IMR-90 (cell line): ENCODE results near the gene CDC25A.

Experiments used
- BHLHE40 ChIP-seq: fragments of 150-350 bp; IDR thresholded peaks from 2 replicates; pipeline ENCODE4 v1.6.1; 2016; ENCODE audit warnings: mild to moderate bottlenecking, low read depth, low read length
- CEBPB ChIP-seq: IDR thresholded peaks from 2 replicates; pipeline ENCODE4 v1.6.1; 2012; ENCODE audit warnings: low read depth, low read length, improper control_type of control experiment
- CHD1 ChIP-seq: IDR thresholded peaks from 2 replicates; pipeline ENCODE4 v1.6.1; 2012; ENCODE audit warnings: low read depth, low read length, improper control_type of control experiment
- MAFK ChIP-seq: IDR thresholded peaks from 2 replicates; pipeline ENCODE4 v1.6.1; 2012; ENCODE audit warnings: low read depth, low read length, improper control_type of control experiment
- MAZ ChIP-seq: IDR thresholded peaks from 2 replicates; pipeline ENCODE4 v1.6.1; 2012; ENCODE audit warnings: low read depth, mild to moderate bottlenecking, low read length, improper control_type of control experiment, moderate library complexity, borderline replicate concordance
- MXI1 ChIP-seq: IDR thresholded peaks from 2 replicates; pipeline ENCODE4 v1.6.1; 2012; ENCODE audit warnings: low read depth, mild to moderate bottlenecking, low read length, moderate library complexity, borderline replicate concordance
- NFE2L2 ChIP-seq: fragments of 150-350 bp; IDR thresholded peaks from 2 replicates; pipeline ENCODE4 v1.6.1; 2016; ENCODE audit warnings: low read depth, mild to moderate bottlenecking, low read length
- POLR2A ChIP-seq: IDR thresholded peaks from 2 replicates; pipeline ENCODE4 v1.6.1; 2012; ENCODE audit warnings: mild to moderate bottlenecking, low read depth, low read length
- RAD21 ChIP-seq: IDR thresholded peaks from 2 replicates; pipeline ENCODE4 v1.6.1; 2012; ENCODE audit warnings: low read length, improper control_type of control experiment
- RFX5 ChIP-seq: IDR thresholded peaks from 2 replicates; pipeline ENCODE4 v1.8.0; 2012; ENCODE audit warnings: low read depth, mild to moderate bottlenecking, low read length, moderate library complexity
- SMC3 ChIP-seq: fragments of 150-350 bp; IDR thresholded peaks from 2 replicates; pipeline ENCODE4 v1.6.1; 2016; ENCODE audit warnings: low read depth, mild to moderate bottlenecking, antibody characterized with exemption, low read length, moderate library complexity
- TF ChIP-seq, protein P1 (sequence below): fragments of 150-350 bp; IDR thresholded peaks from 2 replicates; pipeline ENCODE4 v1.6.1; 2017; ENCODE audit warnings: mild to moderate bottlenecking, antibody characterized with exemption, low read length, low read depth
- TF ChIP-seq, protein P2 (sequence below): conservative IDR thresholded peaks from 2 replicates; pipeline ENCODE4 v1.5.1; 2012; ENCODE audit warnings: mild to moderate bottlenecking, low read depth, low read length, improper control_type of control experiment

DNA sequence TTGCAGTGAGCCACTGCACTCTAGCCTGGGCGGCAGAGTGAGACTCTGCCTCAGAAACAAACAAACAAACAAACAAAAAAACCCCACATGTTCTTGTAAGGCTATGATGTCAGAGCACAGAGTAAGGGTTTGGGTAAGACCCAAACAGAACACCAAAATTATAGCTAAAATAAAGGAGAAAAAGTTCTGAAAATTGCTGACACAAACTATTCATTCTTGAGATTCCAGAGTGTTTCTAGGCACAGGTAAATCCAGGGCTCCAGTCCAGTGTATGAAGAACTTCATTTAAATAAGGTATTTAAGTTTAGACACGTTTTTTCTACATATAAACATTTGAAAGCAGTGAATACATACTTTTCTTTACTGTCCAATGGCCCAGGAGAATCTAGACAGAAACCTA, 3.9 kb downstream of the CDC25A start:
- no peak for TF ChIP-seq POLR2A
- TF ChIP-seq, protein P1, sequence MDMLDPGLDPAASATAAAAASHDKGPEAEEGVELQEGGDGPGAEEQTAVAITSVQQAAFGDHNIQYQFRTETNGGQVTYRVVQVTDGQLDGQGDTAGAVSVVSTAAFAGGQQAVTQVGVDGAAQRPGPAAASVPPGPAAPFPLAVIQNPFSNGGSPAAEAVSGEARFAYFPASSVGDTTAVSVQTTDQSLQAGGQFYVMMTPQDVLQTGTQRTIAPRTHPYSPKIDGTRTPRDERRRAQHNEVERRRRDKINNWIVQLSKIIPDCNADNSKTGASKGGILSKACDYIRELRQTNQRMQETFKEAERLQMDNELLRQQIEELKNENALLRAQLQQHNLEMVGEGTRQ = no peak
- no peak for TF ChIP-seq RAD21
- TF ChIP-seq, protein P2, sequence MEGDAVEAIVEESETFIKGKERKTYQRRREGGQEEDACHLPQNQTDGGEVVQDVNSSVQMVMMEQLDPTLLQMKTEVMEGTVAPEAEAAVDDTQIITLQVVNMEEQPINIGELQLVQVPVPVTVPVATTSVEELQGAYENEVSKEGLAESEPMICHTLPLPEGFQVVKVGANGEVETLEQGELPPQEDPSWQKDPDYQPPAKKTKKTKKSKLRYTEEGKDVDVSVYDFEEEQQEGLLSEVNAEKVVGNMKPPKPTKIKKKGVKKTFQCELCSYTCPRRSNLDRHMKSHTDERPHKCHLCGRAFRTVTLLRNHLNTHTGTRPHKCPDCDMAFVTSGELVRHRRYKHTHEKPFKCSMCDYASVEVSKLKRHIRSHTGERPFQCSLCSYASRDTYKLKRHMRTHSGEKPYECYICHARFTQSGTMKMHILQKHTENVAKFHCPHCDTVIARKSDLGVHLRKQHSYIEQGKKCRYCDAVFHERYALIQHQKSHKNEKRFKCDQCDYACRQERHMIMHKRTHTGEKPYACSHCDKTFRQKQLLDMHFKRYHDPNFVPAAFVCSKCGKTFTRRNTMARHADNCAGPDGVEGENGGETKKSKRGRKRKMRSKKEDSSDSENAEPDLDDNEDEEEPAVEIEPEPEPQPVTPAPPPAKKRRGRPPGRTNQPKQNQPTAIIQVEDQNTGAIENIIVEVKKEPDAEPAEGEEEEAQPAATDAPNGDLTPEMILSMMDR = no peak
- TF ChIP-seq MAZ = no peak
- TF ChIP-seq SMC3 = no peak
- no peak for TF ChIP-seq CHD1
- TF ChIP-seq RFX5 = no peak
- no peak for TF ChIP-seq BHLHE40
- TF ChIP-seq MXI1 = no peak
- peak; percentile 64; the same call in 1 of the 2 replicates for TF ChIP-seq MAFK
- TF ChIP-seq CEBPB = no peak
- TF ChIP-seq NFE2L2 = no peak
